CD4-positive, alpha-beta T cell treated with Interleukin-6 at 100 ng/mL for 8 hours (primary cell): Measurements from ENCODE around the gene GPAT3.
"Not testable (repeated sequence)": the region's sequence is repeated elsewhere in the genome, so short reads cannot be mapped to it uniquely, and the experiment has no call there.

Source experiments
- DNase-seq: peaks from one replicate; pipeline ENCODE4 v3.0.0-alpha.2; 2020; ENCODE audit warnings: mixed read lengths, low spot score

The GPAT3 gene

DNA sequence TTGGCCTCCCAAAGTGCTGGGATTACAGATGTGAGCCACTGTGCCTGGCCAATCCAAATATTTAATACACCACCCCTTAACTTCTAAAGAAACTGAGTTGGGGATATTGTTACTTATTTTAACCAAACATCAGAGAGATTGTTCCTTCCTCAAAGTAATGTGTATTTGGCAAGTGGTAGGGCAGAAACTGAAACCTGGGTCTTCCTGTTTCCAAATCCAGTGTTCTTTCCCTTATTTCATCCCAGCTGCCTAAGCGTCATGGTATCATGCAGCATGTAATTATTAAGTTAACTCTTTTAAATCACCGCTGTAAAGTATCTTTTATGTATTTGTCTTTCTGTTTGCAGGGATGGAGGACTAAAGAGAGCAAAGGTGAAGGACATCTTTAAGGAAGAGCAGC, 68.4 kb downstream of the GPAT3 start:
- DNase-seq, result no peak

DNA sequence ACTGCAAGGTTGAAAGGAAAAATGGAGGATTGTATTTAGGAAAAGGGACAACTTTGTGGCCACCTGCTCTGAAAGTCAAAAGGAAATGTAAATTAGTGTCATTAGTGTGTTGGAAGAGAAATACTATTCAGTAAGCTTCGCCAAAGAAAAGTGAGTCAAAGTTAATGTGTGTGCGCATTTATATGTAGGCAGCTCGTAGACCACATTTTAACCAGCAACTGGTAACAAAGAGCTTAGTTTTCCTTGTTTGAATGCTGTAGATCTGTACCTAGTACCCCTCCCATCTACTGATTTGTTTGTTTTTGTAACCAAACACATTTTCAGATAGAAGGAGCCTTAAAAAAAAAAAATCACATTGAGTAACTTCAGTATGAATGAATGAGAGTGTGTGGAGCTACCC, 69.3 kb downstream of the GPAT3 start:
- DNase-seq, result no peak

DNA sequence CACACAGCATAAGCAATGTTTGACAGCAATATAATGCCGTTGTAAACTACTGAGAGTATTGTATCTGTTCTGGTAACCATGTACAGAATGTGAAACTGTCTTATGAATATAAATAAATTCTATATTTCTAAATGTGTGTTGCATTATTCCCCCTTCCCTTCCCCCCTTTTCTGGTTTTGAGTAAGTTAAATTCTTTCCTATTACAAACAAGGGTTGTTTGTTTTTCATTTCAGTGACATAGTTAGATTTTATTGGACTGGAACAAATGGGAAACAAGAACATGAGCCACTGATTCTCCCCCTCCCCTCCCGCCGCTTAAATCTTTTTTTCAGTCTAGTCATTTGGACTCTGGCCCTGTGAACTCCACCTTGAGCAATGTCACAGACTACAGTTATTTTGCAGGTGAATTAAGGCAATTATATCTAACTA, 69.8 kb downstream of the GPAT3 start:
- DNase-seq, result no peak

DNA sequence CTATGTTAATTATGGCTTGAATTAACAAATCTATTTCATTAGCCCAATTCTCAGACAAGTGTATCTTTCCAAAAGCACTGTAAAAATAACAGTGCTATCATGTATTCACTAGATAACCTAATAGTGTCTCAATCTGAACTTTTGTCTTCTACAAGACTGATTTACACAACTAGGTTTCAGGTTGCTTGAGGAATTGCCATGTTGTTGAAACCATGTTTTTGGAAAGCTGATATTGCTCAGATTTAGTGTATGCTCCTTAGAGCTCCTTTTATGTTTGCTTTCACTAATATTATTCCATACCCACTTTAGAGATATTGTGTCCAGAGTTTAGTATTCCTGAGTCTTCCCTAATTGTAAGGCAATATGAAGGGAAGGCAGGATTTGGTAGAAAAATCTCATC, 70.6 kb downstream of the GPAT3 start:
- no peak for DNase-seq

DNA sequence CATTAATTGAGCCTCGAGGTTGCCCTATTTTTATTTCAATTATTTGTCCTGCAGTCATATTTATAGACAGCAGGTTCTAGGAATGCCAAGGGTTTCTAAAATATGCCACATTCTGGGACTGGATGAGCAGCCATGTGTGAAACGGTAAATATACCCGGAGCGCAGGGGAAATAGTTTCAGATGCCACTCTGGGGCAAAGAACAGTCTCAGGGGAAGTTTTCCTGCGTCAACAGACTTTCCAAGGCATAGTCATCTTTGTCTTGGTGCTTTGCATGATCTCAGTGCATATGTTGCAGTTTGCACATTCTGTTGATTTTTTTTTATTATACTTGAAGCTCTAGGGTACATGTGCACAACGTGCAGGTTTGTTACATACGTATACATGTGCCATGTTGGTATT, 71.0 kb downstream of the GPAT3 start:
- DNase-seq, result no peak

DNA sequence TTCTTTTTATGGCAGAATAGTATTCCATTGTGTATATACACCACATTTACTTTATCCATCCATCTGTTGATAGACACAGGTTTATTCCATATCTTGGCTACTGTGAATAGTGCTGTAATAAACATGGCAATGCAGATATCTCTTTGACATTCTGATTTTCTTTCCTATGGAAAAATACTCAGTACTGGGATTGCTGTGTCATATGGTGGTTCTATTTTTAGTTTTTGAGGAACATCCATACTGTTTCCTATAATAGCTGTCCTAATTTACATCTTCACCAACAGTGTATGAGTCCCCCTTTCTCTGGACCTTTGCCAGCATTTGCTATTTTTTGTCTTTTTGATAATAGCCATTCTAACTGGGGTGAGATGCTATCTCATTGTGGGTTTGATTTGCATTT, 73.5 kb downstream of the GPAT3 start:
- no peak for DNase-seq

DNA sequence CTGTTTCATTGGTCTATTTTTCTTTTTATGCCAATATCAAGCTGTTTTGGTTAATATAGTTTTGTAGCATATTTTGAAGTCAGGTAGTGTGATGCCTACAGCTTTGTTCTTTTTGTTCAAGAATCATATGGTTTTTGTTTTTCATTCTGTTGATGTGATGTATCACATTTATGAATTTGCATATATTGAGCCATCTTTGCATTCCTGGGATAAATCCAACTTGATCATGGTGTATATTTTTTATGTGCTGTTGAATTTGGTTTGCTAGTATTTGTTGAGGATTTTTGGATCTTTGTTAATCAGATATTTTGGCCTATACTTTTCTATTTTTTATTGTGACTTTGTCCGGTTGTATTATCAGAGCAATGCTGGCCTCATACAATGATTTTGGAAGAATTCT, 74.8 kb downstream of the GPAT3 start:
- no peak for DNase-seq

DNA sequence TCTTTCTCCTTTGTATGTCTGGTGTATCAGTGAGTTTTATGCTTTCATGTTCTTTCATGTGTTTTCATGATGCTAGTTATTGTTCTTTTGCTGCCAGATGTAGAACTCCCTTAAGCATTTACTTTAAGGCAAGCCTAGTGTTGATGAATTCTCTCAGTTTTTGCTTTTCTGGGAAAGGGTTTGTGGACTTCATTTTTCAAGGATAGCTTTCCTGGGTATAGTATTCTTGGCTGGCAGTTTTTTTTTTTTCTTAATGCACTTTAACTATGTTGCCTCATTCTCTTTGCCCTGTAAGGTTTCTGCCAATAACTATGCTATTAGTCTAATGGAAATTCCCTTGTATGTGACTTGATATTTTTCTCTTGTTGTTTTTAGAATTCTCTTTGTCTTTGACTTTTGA, 77.1 kb downstream of the GPAT3 start:
- no peak for DNase-seq

DNA sequence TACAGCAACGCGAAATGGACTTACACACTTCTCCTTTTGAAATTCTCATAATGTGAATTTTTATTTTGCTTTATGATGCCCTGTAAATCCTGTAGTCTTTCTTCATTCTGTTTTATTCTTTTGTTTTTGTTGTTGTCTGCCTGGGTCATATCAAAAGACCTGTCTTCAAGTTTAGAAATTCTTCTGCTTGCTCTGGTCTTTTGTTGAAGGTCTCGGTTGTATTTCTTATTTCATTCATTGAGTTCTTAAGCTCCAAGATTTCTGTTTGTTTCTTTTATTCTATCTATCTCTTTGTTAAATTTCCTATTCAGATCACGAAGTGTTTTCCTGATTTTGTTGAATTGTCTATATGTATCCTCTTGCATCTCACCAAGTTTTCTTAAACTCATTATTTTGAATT, 78.1 kb downstream of the GPAT3 start:
- DNase-seq, result no peak

DNA sequence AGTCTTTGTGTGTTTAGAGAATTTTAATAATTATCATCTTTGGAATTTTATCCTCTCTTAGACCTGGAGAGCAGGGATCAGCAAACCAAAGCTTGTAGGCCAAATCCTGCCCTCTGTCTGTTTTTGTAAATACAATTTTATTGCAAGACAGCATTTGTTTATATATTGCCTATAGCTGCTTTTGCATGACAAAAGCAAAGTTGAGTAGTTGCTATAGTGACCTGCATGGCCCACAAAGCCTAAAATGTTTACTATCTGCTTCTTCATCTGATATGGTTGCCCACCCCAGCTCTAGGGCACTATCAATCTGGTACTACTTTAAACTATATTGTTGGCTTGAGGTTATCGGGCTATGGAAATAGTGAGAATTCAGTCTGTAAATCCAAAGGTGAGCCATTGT, 80.3 kb downstream of the GPAT3 start:
- no peak for DNase-seq

DNA sequence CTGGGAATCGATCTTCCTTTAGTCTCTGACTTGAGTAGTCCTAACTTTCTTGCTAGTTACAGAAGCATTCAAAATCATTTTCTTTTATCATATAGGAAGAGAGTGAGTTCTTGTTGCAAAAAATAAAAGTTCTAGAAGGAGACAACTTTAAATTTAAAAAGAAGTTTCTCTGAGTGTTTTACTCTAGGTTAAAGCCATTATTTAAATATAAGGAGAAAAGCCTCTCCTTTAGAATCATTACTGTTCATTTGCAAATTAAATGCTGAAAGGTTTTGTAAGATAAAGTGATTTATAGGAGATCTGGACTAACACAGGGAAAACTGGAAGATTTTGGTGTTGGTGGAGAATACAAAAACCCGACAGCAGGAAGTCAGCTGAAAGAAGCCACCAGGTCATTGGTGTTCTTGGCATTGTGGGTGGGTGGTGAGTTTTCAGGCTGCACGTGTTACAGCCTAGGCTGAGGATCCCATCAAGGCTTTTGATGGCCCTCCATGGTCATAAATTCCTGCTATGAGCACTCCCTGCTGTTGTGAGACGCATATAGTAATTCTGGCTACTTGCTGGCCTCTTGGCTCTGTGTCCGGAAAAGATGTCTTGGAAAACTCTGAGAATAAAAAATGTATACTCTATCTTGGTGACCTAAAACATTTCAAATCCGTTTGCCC, 81.6 kb downstream of the GPAT3 start:
- DNase-seq, result no peak

DNA sequence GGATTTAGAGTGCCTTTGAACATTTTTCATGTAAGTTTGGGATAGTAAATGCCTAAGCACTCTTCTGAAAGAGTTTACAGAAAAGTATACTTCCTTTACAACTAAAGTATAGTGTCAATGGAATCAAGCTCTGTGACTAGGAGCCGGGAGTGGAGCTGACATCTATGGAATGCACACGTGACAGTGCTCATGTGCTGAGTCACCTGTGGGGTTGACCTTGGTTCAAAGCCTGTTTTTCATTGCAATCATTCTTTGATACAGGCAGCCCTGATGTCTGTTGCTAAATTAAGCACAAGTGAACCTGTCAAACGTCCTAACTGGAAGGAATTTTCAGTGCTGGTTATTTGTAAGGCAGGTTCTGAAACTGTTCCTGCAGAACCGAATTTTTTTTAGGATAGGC, 82.5 kb downstream of the GPAT3 start:
- DNase-seq, result no peak

DNA sequence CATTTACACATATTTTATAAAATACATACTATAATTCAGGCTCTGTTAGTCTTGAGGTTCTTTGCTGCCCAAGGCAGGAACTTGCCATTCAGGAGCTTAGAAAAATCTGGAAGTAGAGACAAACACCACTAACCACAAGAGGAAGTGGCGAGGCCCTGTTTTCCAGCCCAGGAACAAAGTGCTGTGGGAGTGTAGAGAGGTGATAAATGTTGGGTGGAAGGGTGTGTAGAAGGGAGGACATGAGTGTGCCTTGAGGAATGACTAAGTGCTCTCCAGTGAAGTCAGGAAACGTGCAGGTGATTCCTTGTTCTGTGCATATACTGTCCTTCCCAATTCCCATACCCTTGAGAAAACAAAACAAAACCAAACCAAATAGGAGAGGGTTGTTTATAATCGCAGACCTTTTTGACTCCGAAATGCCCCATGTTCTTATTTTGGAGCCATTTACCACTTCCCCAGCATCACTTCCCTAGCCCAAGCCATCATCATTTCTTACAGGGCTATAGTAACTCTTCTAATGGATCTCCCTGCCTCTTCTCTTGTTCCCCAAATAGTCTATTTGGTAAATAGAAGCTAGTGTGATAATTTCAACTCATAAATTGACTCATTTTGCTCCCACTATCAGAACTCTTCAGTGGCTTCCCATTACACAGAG, 83.2 kb downstream of the GPAT3 start:
- DNase-seq, result no peak

DNA sequence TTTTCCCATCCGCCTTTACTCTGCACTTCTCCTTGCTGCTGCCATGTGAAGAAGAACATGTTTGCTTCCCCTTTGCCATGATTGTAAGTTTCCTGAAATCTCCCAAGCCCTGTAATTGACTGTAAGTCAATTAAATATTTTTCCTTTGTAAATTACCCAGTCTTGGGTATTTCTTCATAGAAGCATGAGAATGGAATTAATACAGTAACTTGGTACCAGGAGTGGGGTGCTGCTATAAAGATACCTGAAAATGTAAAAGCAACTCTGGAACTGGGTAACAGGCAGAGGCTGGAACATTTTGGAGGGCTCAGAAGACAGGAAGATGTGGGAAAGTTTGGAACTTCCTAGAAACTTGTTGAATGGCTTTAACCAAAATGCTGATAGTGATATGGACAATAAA, 86.2 kb downstream of the GPAT3 start:
- DNase-seq, result not testable (repeated sequence)

DNA sequence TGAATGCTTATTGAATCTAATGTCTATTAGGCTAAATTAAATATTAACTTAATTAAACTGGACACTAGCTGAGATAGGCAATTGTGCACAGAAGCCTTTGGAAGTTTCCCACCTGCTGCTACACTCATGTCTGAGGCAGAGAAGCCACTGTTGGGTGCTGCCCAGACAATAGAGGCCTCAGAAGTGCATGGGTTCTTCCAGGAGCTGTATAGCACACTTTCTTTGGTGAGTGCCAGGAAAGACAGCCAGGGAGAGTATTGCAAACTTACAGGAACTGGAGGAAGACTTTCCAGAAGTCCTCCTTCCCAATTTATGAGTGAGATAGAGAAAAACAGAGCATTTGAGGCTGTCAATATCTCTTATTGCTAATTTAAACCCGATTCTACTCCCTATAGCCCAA, 89.9 kb downstream of the GPAT3 start:
- no peak for DNase-seq

DNA sequence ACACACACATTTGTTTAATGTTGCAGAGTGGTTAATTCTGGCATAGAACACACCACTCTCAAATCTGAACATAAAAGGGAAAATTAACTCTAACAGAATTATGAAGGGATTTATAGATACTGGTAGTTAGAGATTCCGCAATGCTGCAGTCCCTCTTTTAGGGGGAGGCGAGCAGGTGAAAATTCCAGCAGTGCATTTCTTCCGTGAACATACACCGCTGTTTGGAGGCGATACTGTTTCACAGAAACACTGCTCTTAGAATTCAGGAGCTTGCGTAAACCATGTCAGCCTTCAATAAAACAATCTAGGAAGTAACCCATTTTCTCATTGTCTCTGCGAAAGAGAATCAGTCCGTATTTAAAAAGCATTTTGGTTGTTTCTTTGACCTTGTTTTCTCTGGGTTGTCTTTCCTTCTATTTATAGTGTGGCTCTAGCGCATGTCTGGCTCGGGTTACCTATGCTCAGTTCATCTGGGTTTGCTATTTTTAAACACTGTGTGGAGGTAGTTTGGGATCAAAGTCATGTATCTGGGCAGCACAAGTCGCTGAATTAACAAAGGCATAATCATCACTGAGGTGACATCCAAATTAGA, 90.4 kb downstream of the GPAT3 start:
- DNase-seq, result no peak

DNA sequence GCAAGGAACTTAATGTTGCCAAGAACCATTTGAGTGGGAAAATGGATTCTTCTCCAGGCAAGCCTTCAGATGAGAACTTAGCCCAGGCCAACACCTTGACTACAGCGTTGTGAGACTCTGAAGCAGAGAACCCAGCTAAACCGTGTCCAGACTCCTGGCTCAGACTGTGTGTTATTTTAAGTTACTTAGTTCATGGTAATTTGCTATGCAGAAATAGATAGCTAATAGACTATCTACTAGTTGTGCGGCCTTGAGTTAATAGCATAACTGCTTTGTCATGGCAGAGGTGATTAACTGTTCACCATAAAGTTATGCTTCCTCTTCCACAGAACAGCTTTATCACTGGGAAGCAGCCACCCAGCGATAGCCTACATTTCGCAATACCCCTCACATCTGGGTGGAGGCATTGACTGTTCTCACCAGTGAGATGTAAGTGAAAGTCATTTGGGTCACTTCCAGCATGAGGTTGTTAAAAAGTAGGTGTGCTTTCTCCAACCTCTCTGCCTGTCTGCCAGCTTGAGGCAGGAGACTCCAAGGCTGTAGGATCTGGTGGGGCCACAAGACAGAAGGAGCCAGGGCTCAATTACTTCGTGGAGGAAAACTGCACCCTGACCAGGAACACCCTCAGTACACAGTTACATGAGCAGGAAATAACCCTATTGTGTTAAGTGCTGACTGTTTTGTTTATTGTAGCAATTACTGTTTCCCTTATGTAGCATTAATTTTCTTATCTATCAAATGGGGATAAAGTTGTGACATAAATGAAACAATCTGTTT, 94.2 kb downstream of the GPAT3 start:
- peak; percentile 1 for DNase-seq

DNA sequence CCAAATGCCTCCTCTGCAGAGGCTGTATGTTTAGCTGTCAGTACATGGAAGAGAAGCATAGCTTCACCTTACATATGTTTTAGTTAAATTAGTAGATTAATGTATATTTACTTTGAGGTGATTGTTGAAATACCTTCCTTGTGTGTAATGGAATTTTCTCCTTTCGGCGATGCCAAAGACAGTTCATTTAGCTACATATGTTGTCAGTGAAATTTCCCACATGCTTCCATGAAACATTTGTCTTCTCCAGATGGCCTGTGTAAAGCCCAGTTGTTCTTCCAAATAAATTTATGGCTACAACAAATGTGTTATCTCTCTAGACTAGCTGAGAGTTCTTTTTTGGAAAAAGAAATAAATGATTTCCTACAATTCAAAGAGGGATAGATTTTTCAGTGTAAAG, 95.2 kb downstream of the GPAT3 start:
- DNase-seq, result no peak

DNA sequence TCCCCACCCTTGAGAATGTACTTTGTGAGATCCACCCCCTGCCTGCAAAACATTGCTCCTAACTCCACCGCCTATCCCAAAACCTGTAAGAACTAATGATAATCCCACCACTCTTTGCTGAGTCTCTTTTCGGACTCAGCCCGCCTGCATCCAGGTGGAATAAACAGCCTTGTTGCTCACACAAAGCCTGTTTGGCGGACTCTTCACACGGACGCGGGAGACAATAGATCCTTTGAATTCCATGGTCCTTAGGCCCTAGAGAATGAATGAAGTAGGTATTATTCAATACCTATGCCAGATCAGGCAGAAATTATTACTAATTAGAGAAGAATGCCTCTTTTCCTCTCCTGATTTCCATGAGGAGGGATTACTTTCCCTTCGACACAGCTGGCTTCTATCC, 101.0 kb downstream of the GPAT3 start:
- no peak for DNase-seq

DNA sequence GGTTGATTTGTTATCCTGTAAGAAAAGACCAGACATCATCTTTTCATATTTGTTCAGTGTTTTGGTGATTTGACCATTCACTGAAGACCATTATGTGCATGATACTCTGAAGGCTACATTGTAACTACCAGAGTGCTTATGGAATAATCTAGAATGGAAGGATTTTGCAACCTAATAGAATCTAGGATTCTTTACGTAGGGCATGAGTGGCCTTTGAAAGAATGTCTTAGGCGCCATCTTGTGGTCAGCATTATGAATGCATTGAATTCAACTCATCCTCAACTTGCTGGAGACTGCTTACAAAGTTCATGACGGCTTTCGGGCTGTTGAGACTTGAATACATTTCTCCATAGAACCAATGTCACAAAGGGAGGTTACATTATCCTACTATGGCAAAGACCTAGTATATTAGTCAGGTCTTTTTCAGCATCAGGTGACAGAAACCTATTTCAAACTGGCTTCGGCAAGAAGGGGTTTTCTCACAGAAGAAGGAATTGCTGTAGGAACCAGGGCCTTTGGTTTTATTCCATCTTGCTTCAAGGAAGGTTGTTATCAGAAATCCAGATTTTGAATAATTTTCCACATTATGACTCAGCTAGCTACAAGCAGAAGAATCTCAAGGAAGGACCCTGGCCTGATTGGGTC, 104.1 kb downstream of the GPAT3 start:
- peak; percentile 62 for DNase-seq

DNA sequence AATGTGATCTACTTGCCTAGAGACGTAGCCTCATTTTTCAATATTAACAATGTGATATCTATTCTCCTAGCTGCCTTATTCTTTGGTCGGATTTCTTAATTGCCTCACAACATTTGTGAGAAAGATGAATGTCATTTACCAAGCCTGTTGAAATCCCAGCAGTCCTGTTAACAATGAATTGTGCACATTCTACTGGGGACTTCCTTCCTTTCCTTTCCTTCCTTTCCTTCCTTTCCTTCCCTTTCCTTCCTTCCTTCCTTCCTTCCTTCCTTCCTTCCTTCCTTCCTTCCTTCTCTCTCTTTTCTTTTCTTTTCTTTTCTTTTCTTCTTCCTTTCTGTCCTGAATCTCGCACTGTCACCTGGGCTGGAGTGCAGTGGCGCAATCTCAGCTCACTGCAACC, 107.1 kb downstream of the GPAT3 start:
- no peak for DNase-seq
